GM18951 (cell line): ENCODE measurements around the gene SLC6A7.

Source experiments
- POLR2A ChIP-seq: IDR thresholded peaks from 4 replicates; pipeline ENCODE4 v1.6.1; 2011; ENCODE audit warnings: mild to moderate bottlenecking; ENCODE audit not compliant: insufficient read length, insufficient read depth; ENCODE audit errors: extremely low read depth
- in situ Hi-C: fragments of 300-500 bp; cut with MboI; formaldehyde crosslinking; loops from one replicate; pipeline ENCODE4 v1.12.0; 2022; ENCODE audit warnings: low sequenced_read_pairs, mixed read lengths, inconsistent platforms; ENCODE audit not compliant: unreplicated experiment

The SLC6A7 gene

DNA sequence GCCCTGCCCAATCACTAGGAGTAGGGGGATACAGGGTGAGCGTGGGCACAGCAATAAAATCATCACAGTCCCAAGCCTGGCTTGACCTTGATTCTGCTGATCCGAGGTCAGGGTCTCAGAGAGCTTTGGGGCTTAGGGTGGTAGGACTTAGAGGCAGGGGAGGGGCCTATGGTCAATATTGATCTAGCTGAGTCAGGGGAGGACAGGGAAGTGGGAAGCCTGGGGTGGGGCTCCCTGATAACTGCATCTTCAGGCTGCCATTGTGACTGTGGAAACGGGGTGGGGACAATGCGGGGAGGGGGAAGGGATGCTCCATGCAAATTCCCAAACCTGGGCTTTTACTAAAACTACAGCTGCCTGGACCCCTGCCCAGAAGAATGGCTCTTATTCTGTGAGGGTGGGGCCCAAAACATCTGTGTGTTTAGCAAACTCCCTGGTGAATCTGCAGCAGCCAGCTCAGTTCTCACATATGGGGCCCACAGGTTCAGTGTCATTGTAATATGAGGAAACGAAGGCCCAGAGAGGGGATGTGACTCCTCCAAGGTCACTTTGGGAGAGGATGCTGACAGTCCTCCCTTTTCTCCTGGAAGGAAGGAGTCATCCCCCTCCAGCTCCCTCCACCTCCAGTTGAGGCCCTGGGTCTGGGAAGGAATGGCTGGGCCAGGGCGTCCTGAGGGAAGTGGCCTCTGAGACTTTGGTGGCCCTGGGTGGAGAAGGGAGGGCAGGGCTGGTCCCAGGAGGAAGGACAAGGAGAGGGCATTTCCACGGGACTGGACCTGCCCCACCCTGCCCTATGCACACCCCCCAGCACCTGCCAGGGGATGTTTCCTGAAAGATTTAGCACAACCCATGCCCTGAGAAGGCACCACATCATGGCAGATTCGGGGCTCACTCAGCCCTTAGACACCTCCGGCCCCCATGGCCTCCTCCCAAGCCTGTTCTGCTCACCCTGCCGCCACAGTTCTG, 26.4 kb downstream of the SLC6A7 start:
- TF ChIP-seq POLR2A: no peak
- in situ Hi-C loops: no loop called here

DNA sequence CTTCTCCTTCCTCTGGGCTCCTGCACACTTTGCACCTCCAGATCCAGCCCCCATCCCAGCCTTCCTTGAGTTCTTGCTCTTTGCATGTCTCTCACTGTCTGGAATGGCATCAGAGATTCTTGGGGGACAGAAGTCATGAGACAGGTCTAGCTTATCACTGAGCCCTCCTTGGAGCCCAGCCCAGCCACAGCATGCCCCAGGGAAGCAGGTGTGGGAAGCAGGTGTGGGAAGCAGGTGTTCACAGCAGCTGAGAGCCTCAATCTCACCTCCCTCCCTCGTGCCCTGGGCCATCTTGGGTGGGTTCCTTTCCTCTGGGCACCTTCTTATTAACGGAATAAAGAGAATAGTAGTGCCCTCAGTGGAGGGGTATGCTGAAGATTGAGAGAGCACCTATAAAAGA, 27.2 kb downstream of the SLC6A7 start:
- TF ChIP-seq POLR2A: no peak
- in situ Hi-C loops: no loop called here

DNA sequence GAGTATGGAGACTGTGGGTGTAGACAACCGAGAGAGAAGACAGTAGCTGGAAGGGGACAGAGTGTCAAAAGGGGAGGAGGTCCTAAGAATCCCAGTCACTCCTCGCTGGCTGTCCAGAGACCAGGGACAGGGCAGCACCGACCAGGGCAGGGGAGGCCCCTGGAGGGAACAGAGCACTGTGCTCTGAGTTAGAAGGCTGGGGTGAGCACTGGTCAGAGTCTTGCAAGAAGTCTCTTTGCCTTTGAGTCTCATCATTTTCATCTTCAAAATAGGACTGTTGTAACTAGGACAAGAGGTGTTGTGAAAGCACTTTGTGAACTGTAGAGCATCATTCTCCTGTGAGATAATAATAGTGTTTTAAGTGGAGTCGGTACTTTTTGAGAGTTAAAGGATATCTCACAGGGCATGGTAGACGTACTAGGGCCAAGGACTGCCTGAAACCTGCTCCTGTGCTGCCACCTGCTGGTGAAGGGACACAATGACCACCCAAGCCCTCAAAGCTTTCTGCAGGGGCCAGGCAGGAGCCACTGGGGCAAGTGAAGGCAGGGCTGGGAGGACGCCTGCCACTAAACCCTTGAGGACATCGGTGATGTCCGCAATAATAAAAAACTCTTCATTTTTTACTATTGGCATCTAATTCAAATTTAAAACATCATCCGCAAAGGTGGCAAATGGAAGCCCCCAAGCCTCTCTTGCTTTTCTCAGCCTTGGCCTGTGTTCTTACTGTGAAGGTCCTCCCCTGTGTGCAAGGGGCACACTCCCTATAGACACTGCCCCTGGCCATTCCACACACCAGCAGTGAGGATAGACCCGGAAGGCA, 28.2 kb downstream of the SLC6A7 start:
- no peak for TF ChIP-seq POLR2A
- in situ Hi-C loops: no loop called here

DNA sequence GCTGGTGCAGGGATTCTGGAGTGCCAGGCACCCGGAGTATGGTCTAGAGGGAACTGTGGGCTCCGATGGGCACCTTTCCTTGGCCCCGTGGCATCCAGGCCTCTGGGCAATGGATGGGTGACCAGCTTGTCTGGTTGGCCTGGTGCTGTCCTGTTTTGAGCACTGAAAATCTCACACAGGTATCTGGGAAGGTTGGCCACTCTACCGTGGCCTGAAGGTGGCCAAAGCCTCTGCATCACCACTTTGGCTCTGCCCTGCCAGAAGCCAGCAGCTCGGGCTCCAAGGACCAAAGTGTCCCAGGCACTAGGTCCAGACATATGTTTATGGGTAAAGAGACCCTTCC, 28.8 kb downstream of the SLC6A7 start:
- no peak for TF ChIP-seq POLR2A
- in situ Hi-C loops: no loop called here

DNA sequence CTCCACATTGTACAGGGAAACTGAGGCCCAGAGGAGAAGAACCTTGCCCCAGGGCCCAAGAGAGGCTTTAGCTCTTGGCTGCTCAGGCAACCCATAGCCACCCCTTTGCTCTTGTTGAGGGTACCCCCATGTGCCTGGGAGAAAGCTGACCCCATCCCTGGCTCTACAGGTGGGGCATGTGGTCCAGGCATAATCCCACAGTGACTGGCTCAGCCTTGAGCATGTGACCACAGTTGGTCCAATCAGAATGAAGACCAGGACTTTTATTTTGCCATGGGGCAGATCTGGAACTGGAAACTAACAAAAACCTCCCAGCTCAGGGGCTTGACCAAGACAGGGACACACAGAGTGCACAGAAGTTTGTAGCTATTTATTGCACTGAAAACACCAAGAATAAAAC, 29.3 kb downstream of the SLC6A7 start:
- TF ChIP-seq POLR2A: no peak
- in situ Hi-C loops: no loop called here

DNA sequence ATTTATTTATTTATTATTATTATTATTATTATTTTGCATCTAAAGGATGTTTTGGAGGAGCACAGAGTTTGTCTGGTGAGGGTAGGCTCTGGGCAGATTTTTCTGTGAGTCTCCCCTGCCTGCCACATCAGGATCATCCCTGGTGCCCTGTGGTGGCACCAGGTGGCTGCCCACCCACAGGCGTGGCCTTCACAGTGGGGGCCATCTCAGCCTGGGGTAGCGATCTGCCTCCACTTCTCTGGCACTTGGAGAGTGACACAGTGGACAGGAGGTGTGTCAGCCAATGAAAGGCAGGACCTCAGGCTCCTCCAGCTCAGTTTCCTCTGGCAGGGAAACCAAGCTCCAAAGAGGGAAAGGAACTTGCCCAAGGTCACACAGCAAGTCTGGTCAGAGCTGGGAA, 30.0 kb downstream of the SLC6A7 start:
- TF ChIP-seq POLR2A: no peak
- in situ Hi-C loops: no loop called here

DNA sequence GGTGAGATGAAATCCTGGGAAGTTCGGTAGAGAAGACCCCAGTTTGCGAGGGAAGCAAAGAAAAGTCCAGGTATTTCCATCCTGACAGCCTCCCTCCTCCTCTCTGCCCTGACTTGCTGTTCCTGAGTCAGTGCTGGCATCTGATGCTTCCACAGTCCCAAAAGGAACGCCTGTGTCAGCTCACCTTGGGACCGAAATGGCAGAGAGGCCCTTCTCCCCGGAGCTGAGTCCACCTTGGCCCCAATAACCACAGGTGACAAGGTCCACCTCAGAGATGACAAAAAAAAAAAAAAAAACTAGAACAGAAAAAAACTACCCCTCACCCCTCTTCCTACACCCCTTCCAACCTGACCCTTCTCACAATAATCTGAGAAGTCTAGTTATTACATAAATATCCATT, 31.6 kb downstream of the SLC6A7 start:
- in situ Hi-C loops: no loop called here
- TF ChIP-seq POLR2A: no peak

DNA sequence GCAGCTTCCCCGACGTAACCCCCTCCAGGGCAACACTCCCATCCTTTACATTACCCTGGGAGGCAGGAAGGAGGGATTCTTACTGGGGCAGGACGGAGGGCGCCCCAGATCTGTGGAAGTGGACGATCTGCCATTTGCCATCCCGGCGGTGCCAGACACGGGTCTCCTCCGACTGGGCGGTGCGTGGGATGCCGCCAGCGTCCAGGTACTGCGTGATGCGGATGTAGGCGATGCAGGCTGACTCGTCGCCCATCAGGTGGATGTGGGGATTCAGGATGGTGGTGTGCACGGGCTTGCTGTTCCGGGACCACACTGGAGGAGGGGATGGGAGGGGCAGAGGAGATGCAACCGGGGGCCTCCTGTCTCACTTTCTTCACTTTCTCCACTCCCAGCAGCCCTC, 33.0 kb downstream of the SLC6A7 start:
- in situ Hi-C loops: no loop called here
- TF ChIP-seq POLR2A: no peak

DNA sequence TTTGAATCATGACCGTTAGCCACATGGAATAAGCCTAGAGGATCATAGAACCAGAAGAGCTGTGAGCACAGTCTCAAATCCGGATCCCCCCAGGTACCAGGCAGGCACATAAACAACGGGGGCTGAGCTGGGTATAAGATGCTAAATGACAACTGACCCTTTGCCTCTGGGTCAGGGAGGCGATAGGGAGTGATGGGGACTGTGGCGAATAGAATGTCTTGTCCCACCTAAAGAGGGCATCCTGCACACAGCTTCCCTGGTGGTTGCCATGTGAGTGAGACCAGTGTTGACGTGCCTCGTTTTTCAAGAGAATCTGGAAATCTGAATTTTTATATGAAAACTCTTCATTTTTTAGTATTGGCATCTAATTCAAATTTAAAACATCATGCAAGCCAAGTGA, 33.6 kb downstream of the SLC6A7 start:
- in situ Hi-C loops: no loop called here
- TF ChIP-seq POLR2A: no peak

DNA sequence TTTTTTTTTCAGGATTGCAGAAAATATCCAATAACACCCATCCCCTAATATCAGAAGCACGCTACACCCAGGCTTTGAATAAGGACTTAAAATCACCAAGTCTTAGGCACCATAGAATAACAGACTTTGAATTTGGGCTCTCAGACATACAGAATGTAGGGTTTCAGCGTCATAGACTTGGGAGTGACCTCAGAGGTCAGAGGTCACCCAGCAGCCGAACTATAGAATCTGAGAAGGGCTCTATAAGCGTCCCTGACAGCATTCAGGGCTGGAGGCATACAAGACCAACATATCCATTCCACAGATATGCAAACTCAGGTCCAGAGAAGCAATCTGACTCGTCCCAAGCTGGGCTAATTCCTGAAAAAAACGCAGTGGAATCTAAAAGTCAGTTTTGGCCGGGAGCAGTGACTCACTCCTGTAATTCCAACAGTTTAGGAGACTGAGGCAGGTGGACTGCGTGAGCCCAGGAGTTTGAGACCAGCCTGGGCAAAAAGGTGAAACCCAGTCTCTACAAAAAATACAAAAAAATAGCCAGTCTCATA, 34.7 kb downstream of the SLC6A7 start:
- no peak for TF ChIP-seq POLR2A
- in situ Hi-C loops: no loop called here

DNA sequence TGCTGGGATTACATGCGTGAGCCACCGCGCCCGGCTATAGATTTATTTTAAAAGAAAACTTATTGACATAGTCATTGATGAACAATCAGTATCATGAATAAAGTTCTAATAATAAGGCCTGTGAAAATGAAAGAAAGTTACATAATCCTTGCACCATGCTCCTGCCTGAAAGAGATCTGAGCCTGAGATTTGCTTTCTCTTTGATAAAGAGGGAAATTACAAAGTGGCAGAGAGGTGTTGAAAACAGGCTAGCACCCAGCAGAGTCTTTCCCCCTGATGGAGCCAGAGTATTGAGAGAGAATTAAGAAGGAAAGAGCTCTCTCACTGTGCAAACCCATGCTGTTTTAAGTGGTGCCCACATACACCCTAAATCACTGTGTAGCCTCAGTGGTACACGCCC, 37.2 kb downstream of the SLC6A7 start:
- no peak for TF ChIP-seq POLR2A
- in situ Hi-C loops: no loop called here

DNA sequence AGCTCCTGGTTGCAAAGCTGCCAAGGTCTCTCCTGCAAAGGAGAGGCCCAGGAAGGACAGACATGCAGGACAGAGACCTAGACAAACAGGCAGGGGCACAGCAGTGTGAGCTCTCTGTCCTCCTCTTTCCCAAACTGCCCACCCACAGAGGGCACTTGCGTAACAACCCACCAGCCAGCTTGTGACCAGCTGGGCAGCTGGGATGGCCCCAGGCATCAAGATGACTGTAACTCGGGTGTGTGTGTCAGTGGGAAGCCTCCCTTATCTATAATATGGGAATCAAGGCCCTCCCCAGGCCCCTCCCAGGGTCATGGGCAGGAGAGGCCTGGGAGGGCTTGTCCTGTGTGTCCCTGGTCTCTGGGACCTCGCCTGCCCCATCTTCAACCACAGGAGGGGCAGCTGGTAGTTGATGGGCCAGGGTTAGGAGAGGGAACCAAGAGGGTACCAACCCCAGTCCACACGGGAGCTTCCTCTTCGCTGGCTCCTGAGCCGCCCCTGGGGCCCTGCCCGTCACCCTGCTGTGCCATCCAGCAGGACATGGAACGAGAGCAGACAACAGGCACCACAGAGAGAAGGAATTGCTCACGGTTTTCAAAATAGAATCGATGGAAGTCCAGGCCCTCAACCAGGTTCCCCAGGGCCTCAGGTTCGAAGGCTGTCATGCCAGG, 37.9 kb downstream of the SLC6A7 start:
- TF ChIP-seq POLR2A: no peak
- in situ Hi-C loops: no loop called here

DNA sequence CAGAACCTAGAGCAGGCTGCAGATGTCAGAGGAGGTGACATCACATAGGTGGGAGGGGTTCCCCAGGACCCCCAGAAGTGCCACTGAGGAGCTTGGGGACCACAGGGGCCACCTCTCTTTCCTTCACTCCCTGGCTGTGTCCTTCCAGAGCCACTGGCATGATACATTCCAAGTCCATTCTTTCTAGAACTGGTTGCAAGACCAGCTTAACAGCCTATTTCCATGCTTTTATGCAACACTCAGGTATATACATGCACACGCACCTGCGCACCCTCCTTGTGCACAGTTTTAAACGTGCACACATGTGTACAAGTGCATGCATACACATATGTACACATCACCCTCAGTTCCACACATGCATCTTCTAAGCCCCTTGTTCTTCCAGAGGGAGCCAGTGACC, 39.7 kb downstream of the SLC6A7 start:
- in situ Hi-C loops: no loop called here

More for the DNA sequence above, 39.7 kb downstream of the SLC6A7 start:
- TF ChIP-seq POLR2A: no peak
